Thyroid gland (tissue), 4 donors: Measurements from ENCODE around the gene IL34. TPM values are rescaled to one million over a fixed set of nuclear protein-coding genes. Genes with fewer than 3 reads are reported as not detected.
"Not testable (repeated sequence)": the region's sequence is repeated elsewhere in the genome, so short reads cannot be mapped to it uniquely, and the experiment has no call there.

Experiments
- DNase-seq, 2 donors: peaks; one replicate each; pipeline ENCODE4 v3.0.0-alpha.2; 2019
- H3K27ac ChIP-seq, 3 donors: fragments of 200-600 bp; sonication (generic); 1 replicate in 2 of 3; 2 replicates in 1 of 3; pipeline ENCODE4 v1.5.1; 2016 to 2019; ENCODE audit warnings: mild to moderate bottlenecking in 1 of 3, moderate library complexity in 1 of 3
- H3K27me3 ChIP-seq: fragments of 200-600 bp; sonication (generic); one replicate; pipeline ENCODE4 v1.5.1; 2019
- H3K36me3 ChIP-seq, 2 donors: fragments of 200-600 bp; sonication (generic); one replicate each; pipeline ENCODE4 v1.5.1; 2016 to 2019
- H3K4me1 ChIP-seq, 2 donors: fragments of 200-600 bp; sonication (generic); one replicate each; pipeline ENCODE4 v1.5.1; 2017 to 2019
- H3K4me3 ChIP-seq, 3 donors: fragments of 200-600 bp; sonication (generic); replicated peaks in 1 of 3; 1 replicate in 2 of 3; 2 replicates in 1 of 3; pipeline ENCODE4 v1.5.1; 2016; ENCODE audit warnings: mild to moderate bottlenecking in 1 of 3
- H3K9me3 ChIP-seq: fragments of 200-600 bp; sonication (generic); one replicate; pipeline ENCODE4 v1.5.1; 2017
- POLR2A ChIP-seq, 2 donors: fragments of 450-650 bp; IDR thresholded peaks; one replicate each; pipeline ENCODE4 v1.6.1; 2017; ENCODE audit warnings: antibody characterized with exemption in 2 of 2, mild to moderate bottlenecking in 2 of 2, moderate library complexity in 1 of 2
- WGBS, 2 donors: methylation state at CpG; one replicate each; pipeline ENCODE4 v1.1.5; 2017; 5-methylcytosine and 5-hydroxymethylcytosine counted together
- intact Hi-C: fragments of 100-400 bp; cut with DNase I; formaldehyde crosslinking; loops from one replicate; pipeline ENCODE4 v1.15.1; 2023
- total RNA-seq, 4 donors: library from RNA; depleted of rRNA; stranded (reverse); fragments of >200 nt; gene quantifications; one replicate each; pipeline ENCODE4 v1.2.3, GENCODE V29; 2016
- TF ChIP-seq, protein P1 (sequence below), 6 experiments: fragments of 200-600 bp in 3 of 6; fragments of 450-650 bp in 3 of 6; sonication (generic) in 3 of 6; IDR thresholded peaks; one replicate each; pipeline ENCODE4 v1.5.1; 2016 to 2019; ENCODE audit warnings: antibody characterized with exemption in 6 of 6, mild to moderate bottlenecking in 2 of 6, inconsistent platforms in 1 of 6, moderate library complexity in 1 of 6

IL34 gene
- total RNA-seq, 4 donors from 2014 or later = 3.5 to 9.6 (median 5.0) TPM

DNA sequence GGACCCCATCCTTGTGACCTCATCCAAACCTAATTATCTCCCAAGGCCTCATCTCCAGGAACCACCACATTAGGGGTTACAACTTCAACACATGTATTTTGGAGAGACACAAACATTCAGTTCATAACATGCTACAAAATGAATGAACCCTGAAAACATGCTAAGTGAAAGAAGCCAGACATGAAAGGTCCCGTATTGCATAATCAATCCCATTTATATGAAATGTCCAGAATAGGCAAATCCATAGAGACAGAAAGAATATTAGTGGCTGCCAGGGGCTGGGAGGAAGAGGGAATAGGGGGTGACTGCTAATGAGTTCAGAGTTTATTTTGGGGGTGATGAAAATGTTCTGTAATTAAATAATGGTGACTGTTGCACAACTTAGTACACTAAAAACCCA lies 3.7 kb upstream of the IL34 start:
- Histone ChIP-seq H3K9me3 (no peaks in the 10 kb centered on the region), H3K27me3 (no peaks in the 10 kb centered on the region), H3K4me3 (no peak overlapping the region), H3K36me3 (no peaks in the 10 kb centered on the region), H3K4me1 (peaks cover 0 to 3% of the 10 kb centered on the region in 2 donors), H3K27ac (no peak overlapping the region)
- WGBS, 2 donors = 90 to 93% methylated on average over 1 of the region's 1 CpG
- intact Hi-C loops = no loop called here
- no peak for DNase-seq
- TF ChIP-seq, protein P1, sequence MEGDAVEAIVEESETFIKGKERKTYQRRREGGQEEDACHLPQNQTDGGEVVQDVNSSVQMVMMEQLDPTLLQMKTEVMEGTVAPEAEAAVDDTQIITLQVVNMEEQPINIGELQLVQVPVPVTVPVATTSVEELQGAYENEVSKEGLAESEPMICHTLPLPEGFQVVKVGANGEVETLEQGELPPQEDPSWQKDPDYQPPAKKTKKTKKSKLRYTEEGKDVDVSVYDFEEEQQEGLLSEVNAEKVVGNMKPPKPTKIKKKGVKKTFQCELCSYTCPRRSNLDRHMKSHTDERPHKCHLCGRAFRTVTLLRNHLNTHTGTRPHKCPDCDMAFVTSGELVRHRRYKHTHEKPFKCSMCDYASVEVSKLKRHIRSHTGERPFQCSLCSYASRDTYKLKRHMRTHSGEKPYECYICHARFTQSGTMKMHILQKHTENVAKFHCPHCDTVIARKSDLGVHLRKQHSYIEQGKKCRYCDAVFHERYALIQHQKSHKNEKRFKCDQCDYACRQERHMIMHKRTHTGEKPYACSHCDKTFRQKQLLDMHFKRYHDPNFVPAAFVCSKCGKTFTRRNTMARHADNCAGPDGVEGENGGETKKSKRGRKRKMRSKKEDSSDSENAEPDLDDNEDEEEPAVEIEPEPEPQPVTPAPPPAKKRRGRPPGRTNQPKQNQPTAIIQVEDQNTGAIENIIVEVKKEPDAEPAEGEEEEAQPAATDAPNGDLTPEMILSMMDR (IDR thresholded peaks at IDR 0.05) = no peak
- TF ChIP-seq POLR2A (IDR thresholded peaks at IDR 0.05) = no peak

DNA sequence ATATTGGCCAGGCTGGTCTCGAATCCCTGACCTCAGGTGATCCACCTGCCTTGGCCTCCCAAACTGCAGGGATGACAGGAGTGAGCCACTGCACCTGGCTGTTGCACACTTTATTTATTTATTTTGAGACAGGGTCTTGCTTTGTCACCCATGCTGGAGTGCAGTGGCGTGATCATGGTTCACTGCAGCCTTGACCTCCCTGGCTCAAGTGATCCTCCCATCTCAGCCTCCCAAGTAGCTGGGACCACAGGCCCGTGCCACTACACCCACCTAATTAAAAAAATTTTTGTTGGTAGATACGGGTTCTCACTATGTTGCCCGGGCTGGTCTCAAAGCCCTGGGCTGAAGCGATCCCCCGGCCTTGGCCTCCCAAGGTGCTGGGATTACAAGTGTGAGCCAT lies 3.1 kb upstream of the IL34 start:
- H3K27ac ChIP-seq, H3K4me3 ChIP-seq, H3K4me1 ChIP-seq, DNase-seq, intact Hi-C loops, H3K36me3 ChIP-seq, H3K9me3 ChIP-seq, H3K27me3 ChIP-seq: not testable (repeated sequence)
- 82 to 96% methylated on average over 7 of the region's 7 CpGs for WGBS, 2 donors

GRCh38 chr16:70644763-70645597 lies 1.4 kb upstream of the IL34 start:
- no peaks in the 10 kb centered on the region for H3K27me3 ChIP-seq
- H3K9me3 ChIP-seq = no peaks in the 10 kb centered on the region
- H3K4me1 ChIP-seq = no peaks in the 10 kb centered on the region
- 79 to 92% methylated on average over 10 of the region's 10 CpGs for WGBS, 2 donors
- H3K4me3 ChIP-seq = no peak overlapping the region
- H3K27ac ChIP-seq = no peak overlapping the region
- no peaks in the 10 kb centered on the region for H3K36me3 ChIP-seq
- TF ChIP-seq, protein P1 (IDR thresholded peaks at IDR 0.05) = no peak
- TF ChIP-seq POLR2A (IDR thresholded peaks at IDR 0.05) = no peak
- intact Hi-C loops = loop anchor here (5.0 kb wide), 1 partner anchor 63 kb away; no protein-coding TSS in a partner anchor
- no peak for DNase-seq

GRCh38 chr16:70647441-70648359 lies 1.3 kb downstream of the IL34 start:
- no peak for DNase-seq
- no peaks in the 10 kb centered on the region for H3K36me3 ChIP-seq
- 79 to 83% methylated on average over 15 of the region's 15 CpGs for WGBS, 2 donors
- TF ChIP-seq, protein P1 (IDR thresholded peaks at IDR 0.05) = no peak
- TF ChIP-seq POLR2A (IDR thresholded peaks at IDR 0.05) = no peak
- H3K27me3 ChIP-seq = no peaks in the 10 kb centered on the region
- intact Hi-C loops = loop anchor here (5.0 kb wide), 1 partner anchor 65 kb away; no protein-coding TSS in a partner anchor
- no peak overlapping the region for H3K4me3 ChIP-seq
- H3K27ac ChIP-seq = no peak overlapping the region
- no peaks in the 10 kb centered on the region for H3K4me1 ChIP-seq
- no peaks in the 10 kb centered on the region for H3K9me3 ChIP-seq

- Histone ChIP-seq H3K27me3 (no peaks in the 10 kb centered on the region), H3K4me1 (peaks cover 0 to 3% of the 10 kb centered on the region in 2 donors), H3K36me3 (no peaks in the 10 kb centered on the region), H3K4me3 (no peak overlapping the region), H3K9me3 (no peaks in the 10 kb centered on the region), H3K27ac (no peak overlapping the region)
- TF ChIP-seq, protein P1 (IDR thresholded peaks at IDR 0.05) = no peak
- TF ChIP-seq POLR2A (IDR thresholded peaks at IDR 0.05) = no peak
- 92 to 93% methylated on average over 6 of the region's 6 CpGs for WGBS, 2 donors
- intact Hi-C loops = loop anchor here (5.0 kb wide), 1 partner anchor 66 kb away; no protein-coding TSS in a partner anchor
- no peak for DNase-seq
These were observed 2.2 kb downstream of the IL34 start for GRCh38 chr16:70648606-70649005.
